Activated gamma-delta T cell treated with anti-CD3 and anti-CD28 coated beads, Interleukin-2, amount 50 U/mL, for 16 hours (primary cell): ENCODE measurements around the gene GLYR1.

ENCODE experiments used
- DNase-seq: peaks from one replicate; pipeline ENCODE4 v3.0.0-alpha.2; 2020; ENCODE audit warnings: low read depth

The GLYR1 gene

DNA sequence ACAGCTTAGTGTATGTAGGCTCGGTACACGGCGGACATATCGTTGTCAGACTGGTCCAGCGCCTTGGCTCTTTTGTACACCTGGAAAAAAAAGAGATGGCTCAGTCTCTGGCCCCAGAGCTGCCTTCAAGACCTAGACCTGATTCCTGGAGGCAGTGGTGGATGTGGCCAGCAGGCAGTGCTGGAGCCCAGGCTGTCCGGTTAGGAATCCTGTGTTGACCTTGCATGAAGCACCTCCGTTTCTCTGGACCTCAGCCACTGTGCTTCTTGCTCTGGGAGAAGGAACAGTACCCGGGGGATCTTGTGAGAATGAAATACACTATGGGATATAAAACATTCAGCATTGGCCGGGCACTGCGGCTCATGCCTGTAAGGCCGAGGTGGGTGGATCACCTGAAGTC lies 41.9 kb downstream of the GLYR1 start:
- no peak for DNase-seq

DNA sequence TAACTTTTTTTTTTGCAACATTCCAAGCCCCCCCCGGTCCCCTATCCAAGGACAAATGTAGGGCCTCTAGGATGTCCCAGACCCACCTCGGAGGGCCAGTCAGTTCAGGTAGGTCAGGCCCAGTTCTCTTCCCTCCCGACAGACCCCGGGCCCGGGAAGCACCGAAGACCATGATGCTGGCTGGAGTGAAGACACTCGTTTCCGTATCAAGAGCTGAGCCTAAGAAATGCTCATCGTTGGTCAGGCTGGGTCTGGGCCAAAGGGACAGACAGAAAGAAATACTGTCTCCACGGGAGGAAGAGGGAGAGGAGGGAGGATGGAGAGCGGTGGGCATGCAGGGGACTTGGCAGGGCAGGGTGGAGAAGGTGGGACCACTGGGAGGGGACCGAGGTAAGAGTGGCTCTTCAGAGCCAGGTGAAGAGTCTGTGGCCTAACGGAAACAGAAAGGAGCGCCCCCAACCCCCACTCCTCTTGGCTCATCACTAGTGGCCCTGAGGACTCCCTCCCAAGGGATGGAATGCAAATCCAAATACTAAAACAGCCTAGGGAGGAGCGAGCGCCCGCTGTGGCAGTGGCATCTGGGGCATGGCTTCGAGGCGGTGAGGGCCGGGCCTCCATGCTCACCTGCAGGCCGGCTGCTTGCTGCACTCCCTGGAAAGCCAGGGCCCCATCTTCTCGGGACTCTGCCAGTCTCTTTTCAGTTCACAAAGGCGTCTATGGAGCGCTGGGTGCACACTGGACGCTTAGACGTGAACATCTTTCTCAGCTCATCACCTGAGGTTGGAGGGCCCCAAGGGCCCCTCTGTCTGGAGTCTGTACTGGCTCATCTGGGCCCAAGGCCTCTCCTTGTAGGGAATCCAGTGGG lies 43.0 kb downstream of the GLYR1 start:
- no peak for DNase-seq

DNA sequence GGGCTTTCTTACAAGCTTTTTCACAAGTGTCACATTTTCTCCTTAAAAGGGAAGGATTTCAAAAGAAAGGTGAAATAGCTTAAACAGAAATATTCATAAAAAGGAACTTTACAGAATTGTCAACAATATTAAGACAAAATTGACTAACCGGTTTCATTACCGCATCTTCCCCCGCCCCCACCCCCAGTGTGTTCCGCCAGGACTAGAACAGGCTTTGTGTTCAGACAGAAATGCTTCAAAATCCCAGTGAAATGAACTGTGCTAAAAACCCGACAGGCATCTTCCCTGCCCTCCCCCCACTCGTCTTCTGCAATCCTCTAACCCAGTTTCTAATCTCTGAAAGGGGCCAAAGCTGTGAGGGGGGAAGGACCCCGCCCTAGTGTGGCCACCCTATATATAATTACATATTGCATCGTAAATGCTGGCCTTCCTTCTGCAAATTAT lies 43.7 kb downstream of the GLYR1 start:
- no peak for DNase-seq

DNA sequence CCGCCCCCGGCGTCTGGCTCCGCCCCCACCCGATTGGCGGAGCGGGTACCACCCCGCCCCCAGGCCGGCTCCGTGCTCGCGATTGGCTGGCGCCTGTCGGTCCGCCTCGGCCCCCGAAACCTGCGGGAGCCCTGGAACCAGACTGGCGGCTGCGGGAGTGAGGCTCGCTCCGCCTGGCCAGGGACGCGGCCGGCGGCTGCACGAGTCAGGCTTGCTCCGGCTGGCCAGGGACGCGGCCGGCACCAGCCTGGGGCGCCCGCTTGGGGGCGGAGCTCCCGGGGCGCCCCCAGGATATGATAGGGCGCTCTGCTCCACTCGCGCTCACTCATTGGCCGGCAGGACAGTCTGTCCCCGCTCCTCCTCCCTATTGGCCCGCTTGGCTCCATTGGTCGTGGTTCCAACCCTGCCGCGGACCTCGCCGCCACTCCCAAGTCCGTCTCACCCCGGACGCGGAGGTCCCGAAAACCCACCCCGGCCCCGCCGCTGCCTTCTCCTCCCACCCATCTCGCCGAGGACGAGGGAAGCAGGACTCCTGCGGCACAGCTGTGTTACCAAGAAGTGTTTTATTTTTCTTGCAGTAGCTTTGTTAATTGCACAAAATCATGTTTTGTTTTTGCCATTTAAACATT lies 44.3 kb downstream of the GLYR1 start:
- DNase-seq: peak; percentile 82

DNA sequence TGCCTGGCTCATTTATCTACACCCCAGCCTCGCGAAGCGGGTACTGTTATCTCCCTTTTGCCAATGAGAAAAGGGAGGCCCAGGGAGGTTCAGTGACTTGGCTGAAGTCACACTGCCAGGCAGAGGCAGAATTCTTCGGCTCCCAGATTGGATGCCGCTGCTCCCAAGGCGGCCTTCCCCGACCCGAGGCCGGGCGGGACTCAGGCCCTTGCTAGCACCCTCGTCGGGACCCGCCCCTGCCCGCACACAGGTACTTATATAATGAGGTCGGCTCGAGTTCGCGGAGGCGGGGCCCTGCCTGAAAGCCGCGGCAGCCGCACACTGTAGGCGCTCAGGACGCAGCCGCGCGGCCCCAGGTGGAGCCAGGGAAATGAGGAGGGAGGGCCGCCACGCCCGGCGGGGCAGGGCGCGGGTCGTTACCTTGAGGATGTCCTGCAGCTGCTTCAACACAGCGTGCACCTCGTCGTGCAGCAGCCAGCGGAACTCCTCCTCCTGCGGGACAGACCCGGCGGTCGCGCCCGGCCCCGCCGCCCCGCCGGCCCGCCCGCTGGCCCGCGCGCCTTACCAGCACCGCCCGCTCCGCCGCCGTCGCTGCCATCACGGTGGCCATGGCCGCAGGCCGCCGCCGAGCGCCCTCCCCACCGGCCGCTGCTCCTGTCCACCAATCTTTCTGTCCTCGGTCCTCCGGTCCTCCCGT lies 45.0 kb downstream of the GLYR1 start, which contains the start of gene ROGDI:
ROGDI (minus strand) TSS at position 672 of the 697 bp plus-strand sequence; CDS start at position 610, 62 bp downstream.
- DNase-seq: peak; percentile 52

DNA sequence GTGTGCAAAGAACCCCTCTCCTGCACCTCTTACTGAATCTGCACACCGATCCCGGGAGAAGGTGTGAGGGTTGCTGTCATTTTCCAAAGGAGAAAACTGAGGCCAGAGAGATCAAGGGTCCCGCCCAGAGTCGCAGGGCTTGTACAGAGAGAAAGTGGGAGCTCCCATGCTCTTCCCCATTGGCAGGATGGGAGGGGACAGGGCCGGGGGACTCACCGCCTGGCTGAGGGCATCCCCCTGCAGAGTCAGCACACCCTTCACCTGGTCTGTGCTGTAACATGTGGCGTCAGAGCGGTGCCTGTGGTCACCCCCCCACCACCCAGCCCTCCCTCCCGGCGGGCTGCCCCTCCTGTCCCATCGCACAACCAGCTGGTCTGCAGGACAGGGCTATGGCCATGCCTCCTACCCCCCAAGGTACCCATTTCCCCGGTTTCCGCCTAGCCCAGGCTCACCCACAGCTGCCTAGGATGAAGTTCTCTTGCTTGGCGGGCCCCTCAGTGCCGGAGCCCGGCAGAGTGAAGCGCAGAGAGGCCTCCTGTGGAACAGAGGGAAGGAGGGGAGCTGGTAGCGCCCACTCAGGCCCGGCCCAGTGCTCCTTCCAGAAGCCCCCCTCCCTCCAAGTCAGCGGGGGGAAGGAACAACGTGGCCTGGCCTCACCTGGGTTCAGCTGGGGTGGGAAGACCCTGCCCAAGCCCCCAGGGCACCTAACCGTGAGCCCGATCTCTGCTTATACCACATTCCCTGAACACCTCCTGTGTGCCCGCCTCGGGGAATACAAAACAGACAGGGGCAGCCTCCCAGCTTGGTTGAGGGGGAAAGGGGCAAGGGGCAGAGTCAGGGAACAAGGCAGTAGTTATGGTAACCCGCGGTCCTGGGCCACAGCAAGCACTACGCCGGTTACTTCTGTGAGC lies 45.8 kb downstream of the GLYR1 start:
- DNase-seq: peak; percentile 9

DNA sequence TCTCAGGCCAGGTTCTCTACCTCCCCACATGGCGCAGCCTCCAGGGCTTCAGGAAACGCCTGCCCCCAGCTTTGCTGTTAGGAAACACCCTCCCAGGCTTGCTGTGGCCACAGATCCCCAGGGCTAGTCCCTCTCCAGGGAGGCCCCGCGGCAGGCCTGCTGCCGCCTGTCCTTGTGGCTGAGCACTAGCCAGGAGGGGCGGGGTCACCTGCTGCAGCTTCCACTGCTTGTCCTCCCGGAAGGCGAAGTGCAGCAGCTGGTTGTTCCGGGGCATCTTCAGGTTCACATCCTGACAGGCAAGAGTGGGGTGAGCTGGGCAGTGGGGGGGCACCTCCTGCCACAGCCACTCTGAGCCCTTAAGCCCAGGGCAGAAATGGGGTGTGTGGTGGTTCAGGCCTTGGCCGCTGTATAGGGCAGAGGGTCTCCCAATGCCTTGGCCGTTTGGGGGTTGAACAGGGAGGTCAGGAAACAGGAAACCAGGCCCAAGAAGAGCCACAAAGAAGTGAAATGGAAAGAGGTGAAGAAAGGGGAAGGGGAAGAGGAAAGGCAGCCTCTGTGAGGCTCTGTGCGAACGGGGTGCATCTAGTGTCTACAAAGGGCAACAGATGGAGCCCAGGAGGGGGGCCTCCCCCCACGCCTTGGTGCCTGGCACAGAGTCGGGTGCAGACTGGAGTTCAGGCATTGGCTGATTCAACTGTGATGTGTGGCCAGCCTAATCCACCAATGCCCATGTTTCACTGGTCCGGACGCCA lies 46.6 kb downstream of the GLYR1 start:
- no peak for DNase-seq

DNA sequence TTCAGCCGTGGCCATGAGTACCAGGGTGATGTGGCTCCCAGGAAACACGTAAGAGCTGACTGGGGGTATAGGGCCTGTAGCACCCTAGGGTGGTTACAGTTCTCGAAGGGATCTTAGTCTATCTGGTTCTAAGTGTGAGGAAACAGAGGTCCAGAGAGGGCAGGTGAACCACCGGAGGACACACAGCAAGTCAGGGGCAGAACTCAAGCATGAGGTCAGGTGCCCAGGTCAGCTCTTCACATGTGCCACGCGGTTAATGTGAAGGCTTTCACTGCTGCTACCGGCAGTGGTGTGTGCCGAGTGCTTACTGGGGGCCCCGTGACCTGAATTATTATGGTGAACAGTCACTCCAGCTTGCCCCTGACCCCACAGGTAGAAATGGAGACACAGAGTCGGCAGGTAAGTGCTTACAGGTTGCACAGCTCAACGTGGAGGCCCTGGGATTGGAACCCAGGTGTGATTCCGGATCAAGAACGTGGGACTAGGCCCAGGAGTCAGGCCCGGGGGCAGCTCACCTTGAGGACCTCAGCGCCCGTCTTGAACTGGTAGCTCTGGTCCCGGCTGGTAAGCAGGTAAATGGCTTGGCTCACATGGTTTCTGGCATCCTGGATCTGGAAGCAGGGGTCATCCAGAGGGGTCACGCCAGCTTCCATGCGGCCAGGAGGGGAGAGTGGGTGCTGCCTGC lies 47.8 kb downstream of the GLYR1 start:
- DNase-seq: no peak

DNA sequence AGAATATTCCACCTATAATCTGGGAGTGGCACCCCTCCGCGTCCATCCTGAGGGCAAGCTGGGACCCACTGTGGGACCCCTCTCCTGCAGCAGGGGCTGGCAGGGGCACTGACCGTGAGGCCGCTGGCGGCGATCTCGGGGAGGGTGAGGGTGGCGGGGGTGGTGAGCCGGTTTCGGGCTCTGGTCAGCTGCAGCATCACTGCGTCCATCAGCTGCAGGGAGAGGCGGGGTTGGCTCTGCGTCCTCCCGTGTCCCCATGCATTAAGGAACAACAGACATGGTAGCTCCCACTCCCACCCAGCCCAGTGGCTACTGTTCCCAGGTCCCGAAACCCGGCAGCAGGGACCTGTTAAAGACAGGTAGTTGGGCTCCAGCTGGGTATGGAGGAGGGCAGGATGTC lies 48.6 kb downstream of the GLYR1 start:
- DNase-seq: no peak

DNA sequence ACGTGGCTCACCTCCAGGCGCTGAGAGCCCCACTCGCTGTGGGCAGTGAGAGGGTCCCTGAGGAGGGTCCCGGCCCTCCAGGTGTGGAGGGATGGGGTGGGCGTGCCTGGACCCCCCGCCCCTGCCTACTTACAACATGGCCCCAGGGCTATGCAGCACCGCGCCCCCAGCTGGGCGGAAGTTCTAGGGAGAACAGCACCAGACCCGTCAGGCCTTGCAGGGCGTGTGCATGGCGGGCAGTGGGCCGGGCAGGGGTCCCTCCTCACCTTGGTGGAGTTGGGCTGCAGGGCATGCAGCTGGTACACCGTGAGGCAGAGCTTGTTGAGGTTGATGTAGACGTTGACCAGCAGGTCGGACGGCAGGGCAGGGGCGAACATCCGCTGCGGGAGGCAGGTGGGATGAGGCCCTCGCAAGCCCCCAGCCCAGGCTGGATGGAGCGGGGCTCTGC lies 49.3 kb downstream of the GLYR1 start:
- no peak for DNase-seq

DNA sequence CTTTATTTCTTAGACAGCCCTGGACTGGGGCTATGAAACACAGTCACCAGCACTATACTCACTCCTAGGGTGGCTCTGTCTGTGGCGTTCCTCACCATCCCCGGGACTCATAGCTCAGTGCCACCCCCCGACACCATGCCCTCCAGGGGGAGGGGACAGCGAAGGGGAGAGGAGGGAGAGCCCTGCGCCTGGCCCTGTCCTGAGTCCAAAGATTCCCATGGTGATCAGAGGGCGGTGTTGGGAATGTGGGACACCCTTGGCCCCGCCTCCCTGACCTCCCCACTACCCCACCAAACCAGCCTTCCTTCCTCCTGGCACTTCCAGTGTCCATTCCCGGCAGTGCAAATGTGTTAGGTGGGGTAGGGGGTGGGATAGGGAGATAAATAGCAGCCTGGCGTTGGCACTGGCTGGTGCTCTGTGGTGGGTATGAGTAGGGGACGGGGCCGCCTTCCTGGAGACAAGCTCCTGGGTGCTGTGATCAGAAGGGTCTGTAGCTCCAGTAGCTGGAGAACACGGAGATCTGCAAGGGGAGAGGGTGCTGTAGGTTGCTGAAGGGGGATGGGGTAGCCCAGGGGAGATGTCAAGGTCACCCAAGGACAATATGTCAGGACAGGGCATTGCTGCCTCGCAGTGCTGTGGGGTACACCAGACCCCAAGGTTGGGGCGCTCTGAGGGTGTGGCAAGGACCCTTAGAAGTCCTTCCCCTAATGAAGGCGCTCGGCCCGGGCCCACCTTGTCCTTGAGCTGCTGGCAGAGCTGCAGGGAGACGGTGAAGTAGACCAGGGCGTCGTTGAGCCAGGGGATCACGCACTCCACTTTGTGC lies 49.9 kb downstream of the GLYR1 start:
- no peak for DNase-seq

DNA sequence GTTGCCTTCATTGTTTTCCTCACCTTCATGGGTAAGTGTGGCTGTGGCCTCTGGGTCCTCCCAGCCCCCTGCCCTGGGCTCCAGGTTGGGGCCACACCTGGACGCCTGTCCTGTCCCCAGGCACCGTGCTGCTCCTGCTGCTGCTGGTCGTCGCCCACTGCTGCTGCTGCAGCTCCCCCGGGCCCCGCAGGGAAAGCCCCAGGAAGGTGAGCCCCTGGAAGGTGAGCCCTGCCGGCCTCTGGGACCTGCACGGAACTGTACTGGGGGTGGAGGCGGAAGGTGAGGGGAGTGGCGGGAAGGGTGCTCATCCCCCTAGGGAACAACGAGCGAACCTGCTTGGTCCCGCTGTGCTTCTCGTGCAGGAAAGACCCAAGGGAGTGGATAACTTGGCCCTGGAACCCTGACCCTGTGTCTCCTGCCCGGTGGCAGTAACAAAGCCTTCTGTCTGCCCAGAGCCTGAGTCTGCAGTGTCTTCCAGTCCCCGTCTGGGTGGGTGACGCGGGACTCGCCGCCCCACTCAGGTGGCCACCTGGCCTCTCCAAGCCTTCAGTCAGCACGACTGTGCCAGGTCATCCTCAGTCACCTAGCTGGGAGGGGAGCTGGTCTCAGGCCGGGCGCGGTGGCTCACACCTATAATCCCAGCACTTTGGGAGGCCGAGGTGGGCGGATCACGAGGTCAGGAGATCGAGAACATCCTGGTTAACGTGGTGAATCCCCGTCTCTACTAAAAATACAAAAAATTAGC lies 51.1 kb downstream of the GLYR1 start:
- no peak for DNase-seq

DNA sequence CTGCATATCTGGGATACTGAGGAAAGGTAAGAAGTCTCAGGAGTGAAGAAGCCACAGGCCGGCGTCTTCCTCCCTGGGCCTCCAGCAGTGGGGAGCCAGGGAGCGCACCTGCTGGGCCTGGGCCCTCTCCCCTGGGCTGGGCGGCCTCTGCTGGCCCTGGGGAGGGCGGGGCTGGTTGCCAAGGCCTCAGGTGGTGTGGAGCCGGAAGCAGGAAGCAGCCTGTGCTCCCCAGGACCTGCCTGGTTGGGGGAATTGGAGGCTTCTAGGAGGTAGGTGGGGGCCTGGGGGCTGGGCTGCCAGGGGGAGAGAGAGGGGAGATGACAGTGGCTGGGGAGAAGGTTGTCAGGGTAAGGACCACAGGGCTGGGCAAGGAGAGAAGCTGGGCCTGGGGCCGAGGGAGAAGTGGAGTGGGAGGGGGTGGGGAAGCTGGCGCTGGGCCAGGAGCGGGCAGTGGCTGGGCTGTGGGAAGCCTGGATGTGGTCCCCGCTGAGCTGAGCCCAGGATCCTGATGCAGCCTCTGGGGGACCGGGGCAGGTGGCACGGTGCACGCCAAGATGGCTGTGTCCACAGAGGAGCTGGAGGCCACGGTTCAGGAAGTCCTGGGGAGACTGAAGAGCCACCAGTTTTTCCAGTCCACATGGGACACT lies 51.8 kb downstream of the GLYR1 start, which contains the start of gene SMIM22:
SMIM22 (plus strand) TSS at position 189 of the 647 bp plus-strand sequence; CDS start at position 555, 366 bp downstream.
- no peak for DNase-seq

DNA sequence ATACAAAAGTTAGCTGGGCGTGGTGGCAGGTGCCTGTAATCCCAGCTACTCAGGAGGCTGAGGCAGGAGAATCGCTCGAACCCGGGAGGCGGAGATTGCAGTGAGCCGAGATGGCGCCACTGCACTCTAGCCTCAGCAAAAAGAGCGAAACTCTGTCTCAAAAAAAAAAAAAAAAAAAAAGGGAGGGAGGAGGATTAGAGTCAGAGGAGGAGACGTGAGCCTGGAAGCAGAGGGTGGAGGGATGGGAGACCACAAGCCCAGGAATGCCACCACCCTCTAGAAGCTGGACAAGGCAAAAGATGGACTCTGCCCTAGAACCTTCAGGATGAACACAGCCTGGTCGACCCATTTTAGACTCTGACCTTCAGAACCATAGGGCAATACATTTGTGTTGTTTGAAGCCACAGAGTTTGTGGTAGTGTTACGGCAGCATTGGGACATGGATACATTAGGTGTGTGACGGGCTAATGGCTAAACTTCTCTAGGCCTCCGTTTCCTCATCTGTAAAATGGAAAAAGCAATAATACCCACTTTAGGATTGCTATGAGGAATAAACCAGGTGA lies 54.1 kb downstream of the GLYR1 start:
- DNase-seq: no peak

DNA sequence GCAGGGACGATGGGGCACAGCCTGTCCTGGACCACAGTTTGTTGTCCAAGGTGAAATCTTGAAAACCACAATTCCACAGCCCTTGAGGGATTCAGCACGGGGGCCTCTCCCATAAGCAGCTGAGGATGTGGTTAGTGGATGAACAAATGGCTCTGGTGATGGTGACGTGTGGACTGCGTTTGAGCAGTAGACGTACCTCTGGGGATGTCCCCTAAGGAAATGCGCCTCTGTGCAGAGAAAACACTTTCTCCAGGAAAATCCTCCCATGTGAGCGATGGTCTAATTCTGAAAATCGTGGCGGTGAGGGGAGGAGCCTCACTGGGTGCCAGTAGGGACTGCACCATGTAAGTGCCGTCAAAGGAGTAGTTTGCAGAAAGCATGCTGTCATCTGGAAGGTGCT lies 56.2 kb downstream of the GLYR1 start:
- no peak for DNase-seq

DNA sequence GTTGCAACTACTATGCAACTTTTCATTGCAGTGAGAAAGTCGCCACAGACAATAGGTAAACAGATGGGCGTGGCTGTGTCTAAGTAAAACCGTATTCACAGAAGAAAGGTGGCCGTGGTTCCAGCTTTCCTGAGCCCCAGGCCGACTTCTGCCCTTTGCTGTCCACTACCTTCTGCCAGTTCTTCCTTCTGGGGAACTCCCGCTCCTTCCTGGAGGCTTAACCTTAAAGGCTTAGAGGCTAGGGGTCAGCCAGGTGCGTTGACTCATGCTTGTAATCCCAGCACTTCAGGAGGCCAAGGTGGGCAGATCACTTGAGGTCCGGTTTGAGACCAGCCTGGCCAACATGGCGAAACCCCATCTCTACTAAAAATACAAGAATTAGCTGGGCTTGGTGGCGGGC lies 56.8 kb downstream of the GLYR1 start:
- DNase-seq: no peak

DNA sequence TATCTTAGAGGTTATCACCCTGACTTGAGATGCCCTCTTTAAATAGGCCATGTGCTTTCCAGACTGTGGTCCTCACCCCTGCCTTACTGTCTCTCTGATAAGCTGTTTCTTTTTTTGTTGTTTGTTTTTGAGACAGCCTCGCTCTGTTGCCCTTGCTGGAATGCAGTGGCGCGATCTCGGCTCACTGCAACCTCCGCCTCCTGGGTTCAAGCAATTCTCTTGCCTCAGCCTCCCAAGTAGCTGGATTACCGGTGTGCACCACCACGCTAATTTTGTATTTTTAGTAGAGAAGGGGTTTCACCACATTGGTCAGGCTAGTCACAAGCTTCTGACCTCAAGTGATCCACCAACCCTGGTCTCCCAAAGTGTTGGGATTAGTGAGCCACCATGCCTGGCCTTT lies 58.2 kb downstream of the GLYR1 start:
- no peak for DNase-seq

DNA sequence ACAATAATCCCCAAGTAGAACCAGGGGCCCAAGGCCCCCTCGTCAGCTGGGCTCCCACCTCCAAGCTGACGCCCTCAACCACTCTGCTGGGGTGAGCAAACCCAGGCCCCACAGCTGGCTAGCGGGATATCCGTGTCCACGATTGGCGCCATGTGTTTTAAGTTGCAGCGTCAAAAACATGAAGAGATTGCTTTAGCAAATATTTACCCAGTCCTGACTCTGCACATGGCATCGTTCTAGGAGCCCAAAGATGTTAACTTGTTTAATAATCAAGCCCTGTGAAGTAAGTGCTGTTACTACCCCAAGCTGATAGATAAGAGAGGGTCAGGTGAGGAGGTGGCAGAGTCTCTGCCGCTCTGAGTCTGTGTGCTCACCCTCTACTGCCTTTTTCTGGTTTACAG lies 58.6 kb downstream of the GLYR1 start:
- no peak for DNase-seq
